HCT116 (cell line): ENCODE results near the gene RAPGEF3. TPM values are rescaled to one million over a fixed set of nuclear protein-coding genes. Genes with fewer than 3 reads are reported as not detected.
A peak's percentile ranks its signal among the peaks of the same experiment; 100 is the strongest.

Experiments used
- ATAC-seq: fragments of 200-7000 bp; cut with Tn5 transposase; 2 replicates; pipeline ENCODE4 v1.9.1; 2020; ENCODE audit warnings: mild to moderate bottlenecking, moderate library complexity
- BruUV-seq: library from RNA; stranded (reverse); fragments of 400-500 nt; replicated peaks from 2 replicates; lab custom pipeline; 2021; lab: Mats Ljungman, UMichigan
- CTCF ChIA-PET: fragments of 300-600 bp; sonication (Branson Sonifier 250); formaldehyde crosslinking; loops from one replicate; lab custom pipeline; 2021; ENCODE audit warnings: antibody characterized with exemption; lab: Charles Lee
- POLR2A ChIA-PET: fragments of 300-600, 350-600 bp; sonication (Branson Sonifier 250); formaldehyde crosslinking; loops from one replicate; lab custom pipeline; 2021; ENCODE audit warnings: antibody characterized with exemption; lab: Charles Lee
- RAD21 ChIA-PET, 2 experiments: fragments of 300-600 bp; sonication (Branson Sonifier 250); formaldehyde crosslinking; loops; one replicate each; lab custom pipeline; 2023; ENCODE audit warnings: low total read pairs in 2 of 2; ENCODE audit not compliant: uncharacterized antibody in 2 of 2, unreplicated experiment in 2 of 2, low non-redundant PET in 1 of 2; lab: Charles Lee
- DNase-seq: peaks from one replicate; pipeline ENCODE4 v3.0.0-alpha.2; 2010; ENCODE audit warnings: low read depth, low spot score
- H2AFZ ChIP-seq: fragments of 200-600 bp; shearing (Covaris generic), sonication (generic); 2 replicates; pipeline ENCODE4 v1.6.1; 2017; ENCODE audit warnings: low read depth, mixed run types, mixed read lengths, antibody characterized with exemption, low read length; ENCODE audit not compliant: poor library complexity, severe bottlenecking
- H3K27ac ChIP-seq: 2 replicates; pipeline ENCODE4 v1.5.1; 2012; ENCODE audit warnings: low read depth, low read length
- H3K27me3 ChIP-seq: fragments of 200-600 bp; sonication (generic); 2 replicates; pipeline ENCODE4 v1.6.1; 2016; ENCODE audit warnings: mixed run types, low read length, mixed read lengths; ENCODE audit not compliant: insufficient read depth
- H3K36me3 ChIP-seq, 2 experiments: fragments of 200-500 bp in 1 of 2; fragments of 200-600 bp in 1 of 2; sonication (Bioruptor generic) in 1 of 2; sonication (generic) in 1 of 2; 2 replicates each; pipeline versions ENCODE4 v1.5.1 to v1.6.1; 2014 to 2016; ENCODE audit warnings: low read length in 2 of 2, inconsistent platforms in 1 of 2, mixed read lengths in 1 of 2, mixed run types in 1 of 2; ENCODE audit not compliant: insufficient read depth in 2 of 2, control insufficient read depth in 1 of 2
- H3K4me1 ChIP-seq, 2 experiments: fragments of 200-600 bp in 1 of 2; sonication (generic) in 1 of 2; 2 replicates each; pipeline versions ENCODE4 v1.5.1 to v1.6.1; 2012 to 2017; ENCODE audit warnings: low read length in 2 of 2, inconsistent platforms in 1 of 2, mild to moderate bottlenecking in 1 of 2, mixed read lengths in 1 of 2, mixed run types in 1 of 2, moderate library complexity in 1 of 2; ENCODE audit not compliant: insufficient read depth in 2 of 2, control insufficient read depth in 1 of 2
- H3K4me2 ChIP-seq: fragments of 200-600 bp; sonication (generic); 2 replicates; pipeline ENCODE4 v1.6.1; 2017; ENCODE audit warnings: mixed run types, low read length, mixed read lengths
- H3K4me3 ChIP-seq, 2 experiments: fragments of 200-600 bp in 1 of 2; sonication (generic) in 1 of 2; replicated peaks in 1 of 2; 2 replicates each; pipeline ENCODE4 v1.5.1; 2011 to 2016; ENCODE audit warnings: low read length in 2 of 2, control low read depth in 1 of 2, low read depth in 1 of 2, mild to moderate bottlenecking in 1 of 2, mixed read lengths in 1 of 2, mixed run types in 1 of 2
- H3K79me2 ChIP-seq: fragments of 200-600 bp; sonication (generic); 2 replicates; pipeline ENCODE4 v1.6.1; 2017; ENCODE audit warnings: mild to moderate bottlenecking, mixed run types, low read length, moderate library complexity, mixed read lengths; ENCODE audit not compliant: insufficient read depth
- H3K9ac ChIP-seq: fragments of 200-600 bp; sonication (generic); 2 replicates; pipeline ENCODE4 v1.6.1; 2016; ENCODE audit warnings: low read length, mixed read lengths
- H3K9me2 ChIP-seq: fragments of 200-600 bp; sonication (generic), shearing (Covaris generic); 2 replicates; pipeline ENCODE4 v1.6.1; 2017; ENCODE audit warnings: mixed run types, mild to moderate bottlenecking, moderate library complexity; ENCODE audit not compliant: insufficient read depth
- H3K9me3 ChIP-seq, 2 experiments: fragments of 200-500 bp in 1 of 2; fragments of 200-600 bp in 1 of 2; sonication (Bioruptor generic) in 1 of 2; sonication (generic) in 1 of 2; 2 replicates each; pipeline ENCODE4 v1.6.1; 2014 to 2017; ENCODE audit warnings: low read length in 2 of 2, mixed read lengths in 2 of 2, inconsistent platforms in 1 of 2, low read depth in 1 of 2, mild to moderate bottlenecking in 1 of 2, mixed run types in 1 of 2, moderate library complexity in 1 of 2; ENCODE audit not compliant: control insufficient read depth in 1 of 2, insufficient read depth in 1 of 2
- H4K20me1 ChIP-seq: fragments of 200-600 bp; sonication (generic), shearing (Covaris generic); 2 replicates; pipeline ENCODE4 v1.6.1; 2017; ENCODE audit warnings: mixed run types, mild to moderate bottlenecking, moderate library complexity; ENCODE audit not compliant: insufficient read depth
- YY1 ChIP-seq: IDR thresholded peaks from 2 replicates; pipeline ENCODE4 v1.6.1; 2011; ENCODE audit warnings: low read length, low read depth, moderate library complexity, mild to moderate bottlenecking; ENCODE audit not compliant: insufficient replicate concordance; ENCODE audit errors: extremely low read depth
- intact Hi-C: fragments of 100-400 bp; cut with micrococcal nuclease; formaldehyde crosslinking; loops from 2 replicates; pipeline ENCODE4 v1.10.0; 2022
- total RNA-seq: library from RNA; stranded (reverse); gene quantifications from one replicate; pipeline ENCODE4 v1.2.1, GENCODE V29; 2021; ENCODE audit not compliant: unreplicated experiment
- TF ChIP-seq, protein P1 (sequence below), 3 experiments: fragments of 200-600 bp in 1 of 3; sonication (generic) in 1 of 3; IDR thresholded peaks in 2 of 3; conservative IDR thresholded peaks in 1 of 3; 2 replicates each; pipeline ENCODE4 v1.5.1; 2012 to 2017; ENCODE audit warnings: low read depth in 2 of 3, low read length in 2 of 3, antibody characterized with exemption in 1 of 3, borderline replicate concordance in 1 of 3, control low read depth in 1 of 3, mild to moderate bottlenecking in 1 of 3, mixed read lengths in 1 of 3, mixed run types in 1 of 3, moderate library complexity in 1 of 3; ENCODE audit not compliant: insufficient read depth in 1 of 3
- TF ChIP-seq, protein P2 (sequence below): IDR thresholded peaks from 2 replicates; pipeline ENCODE4 v1.6.1; 2012

RAPGEF3 gene
- total RNA-seq, 1 experiment from 2014 or later: 1.8 TPM

DNA sequence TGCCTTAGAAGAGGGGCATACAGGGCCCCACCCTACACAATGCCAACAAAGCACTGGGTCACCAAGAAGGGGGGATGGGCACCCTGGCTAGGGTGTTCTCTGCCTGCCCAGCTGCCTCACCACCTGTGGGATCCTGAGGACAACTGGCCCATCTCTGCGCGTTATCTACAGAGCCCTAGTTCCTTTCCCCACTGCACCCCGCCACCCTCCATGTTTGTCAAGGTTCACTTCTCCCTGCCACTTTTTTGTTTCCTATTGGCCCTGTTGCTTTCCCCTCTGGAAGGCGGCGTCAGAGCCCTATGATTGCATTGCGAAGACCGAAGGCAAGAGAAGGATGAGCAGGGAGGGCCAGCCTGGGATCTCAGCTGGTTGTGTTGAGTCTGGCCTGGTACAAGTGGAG is 16.0 kb upstream of the RAPGEF3 start:
- Histone ChIP-seq H3K27me3 (no peaks in the 10 kb centered on the region), H3K4me1 (peaks cover 19 to 51% of the 10 kb centered on the region in 2 experiments), H3K36me3 (no peaks in the 10 kb centered on the region), H3K27ac (no peak overlapping the region), H3K79me2 (peaks cover 24% of the 10 kb centered on the region), H3K4me2 (peak overlapping the region; percentile 99), H3K4me3 (peak overlapping the region in 1 of 2 experiments; percentile 91; a peak in 1 of 4 replicates), H3K9ac (no peak overlapping the region), H4K20me1 (no peaks in the 10 kb centered on the region), H3K9me3 (no peaks in the 10 kb centered on the region), H3K9me2 (no peaks in the 10 kb centered on the region), H2AFZ (no peak overlapping the region)
- ATAC-seq (no peak), DNase-seq (no peak)
- no TSS peak for BruUV-seq
- intact Hi-C loops: loop anchor here (5.0 to 10.0 kb wide), 2 partner anchors 63 to 740 kb away; no protein-coding TSS in a partner anchor
- ChIA-PET POLR2A (no interaction called here), CTCF (interaction anchor here (4.5 kb wide), 1 partner anchor 63 kb away, joined by 25 read pairs; no protein-coding TSS in a partner anchor), RAD21 (no interaction called here)
- TF ChIP-seq, protein P1, sequence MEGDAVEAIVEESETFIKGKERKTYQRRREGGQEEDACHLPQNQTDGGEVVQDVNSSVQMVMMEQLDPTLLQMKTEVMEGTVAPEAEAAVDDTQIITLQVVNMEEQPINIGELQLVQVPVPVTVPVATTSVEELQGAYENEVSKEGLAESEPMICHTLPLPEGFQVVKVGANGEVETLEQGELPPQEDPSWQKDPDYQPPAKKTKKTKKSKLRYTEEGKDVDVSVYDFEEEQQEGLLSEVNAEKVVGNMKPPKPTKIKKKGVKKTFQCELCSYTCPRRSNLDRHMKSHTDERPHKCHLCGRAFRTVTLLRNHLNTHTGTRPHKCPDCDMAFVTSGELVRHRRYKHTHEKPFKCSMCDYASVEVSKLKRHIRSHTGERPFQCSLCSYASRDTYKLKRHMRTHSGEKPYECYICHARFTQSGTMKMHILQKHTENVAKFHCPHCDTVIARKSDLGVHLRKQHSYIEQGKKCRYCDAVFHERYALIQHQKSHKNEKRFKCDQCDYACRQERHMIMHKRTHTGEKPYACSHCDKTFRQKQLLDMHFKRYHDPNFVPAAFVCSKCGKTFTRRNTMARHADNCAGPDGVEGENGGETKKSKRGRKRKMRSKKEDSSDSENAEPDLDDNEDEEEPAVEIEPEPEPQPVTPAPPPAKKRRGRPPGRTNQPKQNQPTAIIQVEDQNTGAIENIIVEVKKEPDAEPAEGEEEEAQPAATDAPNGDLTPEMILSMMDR (IDR thresholded peaks at IDR 0.05 in 2 of 3, conservative IDR thresholded peaks at IDR 0.05 in 1 of 3; ENCODE audit: borderline replicate concordance in 1 of 3, insufficient read depth in 1 of 3, low read depth in 2 of 3, low read length in 2 of 3): no peak

GRCh38 chr12:47773858-47774580 is 15.3 kb upstream of the RAPGEF3 start:
- Histone ChIP-seq H3K4me3 (peak overlapping the region; percentile 71 to 91), H2AFZ (no peak overlapping the region), H3K9me3 (no peaks in the 10 kb centered on the region), H3K4me2 (peak overlapping the region; percentile 99), H4K20me1 (no peaks in the 10 kb centered on the region), H3K79me2 (peaks cover 24% of the 10 kb centered on the region), H3K27me3 (no peaks in the 10 kb centered on the region), H3K4me1 (peaks cover 21 to 56% of the 10 kb centered on the region in 2 experiments), H3K9ac (peak overlapping the region; percentile 76), H3K36me3 (no peaks in the 10 kb centered on the region), H3K27ac (peak overlapping the region; percentile 58; the same call in 1 of the 2 replicates), H3K9me2 (no peaks in the 10 kb centered on the region)
- POLR2A ChIA-PET: interaction anchor here (1.4 kb wide), 1 partner anchor 30 kb away, joined by 5 read pairs; no protein-coding TSS in a partner anchor
- intact Hi-C loops: loop anchor here (10.0 kb wide), 1 partner anchor 739 kb away; no protein-coding TSS in a partner anchor
- CTCF ChIA-PET: interaction anchor here (2.5 to 4.5 kb wide), 2 partner anchors 32 to 64 kb away, joined by 15 to 25 read pairs; no protein-coding TSS in a partner anchor
- RAD21 ChIA-PET: interaction anchor here in 1 of 2 experiments (1.8 kb wide), 1 partner anchor 64 kb away, joined by 6 read pairs; no protein-coding TSS in a partner anchor
- BruUV-seq: no TSS peak
- ATAC-seq: no peak
- no peak for DNase-seq
- no peak for TF ChIP-seq YY1
- TF ChIP-seq, protein P2, sequence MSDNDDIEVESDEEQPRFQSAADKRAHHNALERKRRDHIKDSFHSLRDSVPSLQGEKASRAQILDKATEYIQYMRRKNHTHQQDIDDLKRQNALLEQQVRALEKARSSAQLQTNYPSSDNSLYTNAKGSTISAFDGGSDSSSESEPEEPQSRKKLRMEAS: 0 out of 2 replicates have a peak, but pooled peaks have one; percentile 16
